Large intestine (tissue), 3 donors: ENCODE measurements around the gene OLR1. TPM values are rescaled to one million over a fixed set of nuclear protein-coding genes. Genes with fewer than 3 reads are reported as not detected.

Experiments
- DNase-seq, 2 donors: peaks; one replicate each; pipeline versions ENCODE4 v3.0.0 to v3.0.0-alpha.2; 2013
- H3K27ac ChIP-seq: one replicate; pipeline ENCODE4 v1.5.1; 2013; ENCODE audit warnings: low read length
- H3K27me3 ChIP-seq: 2 replicates; pipeline ENCODE4 v1.6.1; 2013; ENCODE audit warnings: low read length; ENCODE audit not compliant: control insufficient read depth, insufficient read depth
- H3K36me3 ChIP-seq: 2 replicates; pipeline ENCODE4 v1.6.1; 2013; ENCODE audit warnings: low read length; ENCODE audit not compliant: control insufficient read depth, insufficient read depth
- H3K4me1 ChIP-seq: one replicate; pipeline ENCODE4 v1.6.1; 2013; ENCODE audit warnings: low read length; ENCODE audit not compliant: control insufficient read depth, insufficient read depth
- H3K4me3 ChIP-seq: one replicate; pipeline ENCODE4 v1.5.1; 2013; ENCODE audit warnings: low read length
- H3K9me3 ChIP-seq: one replicate; pipeline ENCODE4 v1.6.1; 2013; ENCODE audit warnings: mild to moderate bottlenecking, low read depth, low read length, moderate library complexity; ENCODE audit not compliant: control insufficient read depth
- WGBS: methylation state at CpG from one replicate; pipeline ENCODE4 v1.1.5; 2013; ENCODE audit warnings: low lambda C conversion rate; ENCODE audit not compliant: insufficient coverage; 5-methylcytosine and 5-hydroxymethylcytosine counted together
- polyA plus RNA-seq: library from polyadenylated mRNA; unstranded; fragments of 120-200 nt; gene quantifications from one replicate; pipeline ENCODE4 v1.2.1, GENCODE V29; 2013

OLR1 gene
- polyA plus RNA-seq, 1 donor, result 2.6 TPM

GRCh38 chr12:10174986-10175614 is 3.2 kb upstream of the OLR1 start:
- no CpG with 5 or more reads among the region's 2 CpGs for WGBS
- no peaks in the 10 kb centered on the region for H3K36me3 ChIP-seq
- no peaks in the 10 kb centered on the region for H3K9me3 ChIP-seq
- peaks cover 12% of the 10 kb centered on the region for H3K4me1 ChIP-seq
- H3K27ac ChIP-seq, result peak overlapping the region; percentile 73
- peak in 1 of 2 donors; percentile 29 for DNase-seq
- H3K27me3 ChIP-seq, result no peaks in the 10 kb centered on the region
- no peak overlapping the region for H3K4me3 ChIP-seq

GRCh38 chr12:10170216-10170615 is 1.7 kb downstream of the OLR1 start:
- H3K27me3 ChIP-seq, result no peaks in the 10 kb centered on the region
- no peak for DNase-seq
- no peak overlapping the region for H3K27ac ChIP-seq
- WGBS, result 57% methylated on average over 1 of the region's 5 CpGs
- H3K9me3 ChIP-seq, result no peaks in the 10 kb centered on the region
- H3K36me3 ChIP-seq, result no peaks in the 10 kb centered on the region
- no peak overlapping the region for H3K4me3 ChIP-seq
- peaks cover 5% of the 10 kb centered on the region for H3K4me1 ChIP-seq

- Histone ChIP-seq H3K27ac (no peak overlapping the region), H3K27me3 (no peaks in the 10 kb centered on the region), H3K9me3 (no peaks in the 10 kb centered on the region), H3K4me1 (no peaks in the 10 kb centered on the region), H3K4me3 (no peak overlapping the region), H3K36me3 (no peaks in the 10 kb centered on the region)
- no peak for DNase-seq
- 63% methylated on average over 1 of the region's 3 CpGs for WGBS
Measured at GRCh38 chr12:10169104-10169503, 2.8 kb downstream of the OLR1 start.

DNA sequence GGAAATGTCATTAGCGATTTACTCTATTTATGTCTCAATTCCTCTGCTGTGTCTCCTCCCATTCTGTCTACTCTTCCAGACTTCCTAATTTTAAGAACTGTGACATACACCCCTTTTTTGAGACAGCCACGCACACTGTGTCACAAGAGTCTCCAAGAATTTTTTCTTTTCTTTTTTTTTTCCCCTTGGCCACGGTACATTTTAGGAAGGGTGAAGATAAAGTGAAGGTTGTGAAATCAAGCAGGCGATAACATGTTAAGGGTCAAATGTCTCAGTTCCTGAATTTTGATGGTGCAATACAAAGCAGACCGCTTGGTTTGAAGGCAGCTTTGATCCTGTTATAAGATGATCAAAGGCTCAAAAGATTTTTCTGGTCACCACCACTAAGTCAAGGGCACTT is 4.3 kb downstream of the OLR1 start:
- no peaks in the 10 kb centered on the region for H3K9me3 ChIP-seq
- H3K36me3 ChIP-seq, result no peaks in the 10 kb centered on the region
- H3K4me1 ChIP-seq, result no peaks in the 10 kb centered on the region
- no peaks in the 10 kb centered on the region for H3K27me3 ChIP-seq
- DNase-seq, result no peak
- no peak overlapping the region for H3K4me3 ChIP-seq
- no peak overlapping the region for H3K27ac ChIP-seq
- 60% methylated on average over 1 of the region's 5 CpGs for WGBS

- no CpG with 5 or more reads among the region's 1 CpG for WGBS
- no peak overlapping the region for H3K27ac ChIP-seq
- no peaks in the 10 kb centered on the region for H3K4me1 ChIP-seq
- no peaks in the 10 kb centered on the region for H3K36me3 ChIP-seq
- H3K27me3 ChIP-seq, result no peaks in the 10 kb centered on the region
- no peaks in the 10 kb centered on the region for H3K9me3 ChIP-seq
- H3K4me3 ChIP-seq, result no peak overlapping the region
- no peak for DNase-seq
Measured at GRCh38 chr12:10165421-10165820, 6.5 kb downstream of the OLR1 start.

GRCh38 chr12:10163084-10163483 is 8.8 kb downstream of the OLR1 start:
- Histone ChIP-seq H3K9me3 (no peaks in the 10 kb centered on the region), H3K27me3 (peaks cover 2% of the 10 kb centered on the region), H3K36me3 (no peaks in the 10 kb centered on the region), H3K4me1 (no peaks in the 10 kb centered on the region), H3K4me3 (no peak overlapping the region), H3K27ac (no peak overlapping the region)
- WGBS, result no CpG with 5 or more reads among the region's 3 CpGs
- DNase-seq, result no peak

DNA sequence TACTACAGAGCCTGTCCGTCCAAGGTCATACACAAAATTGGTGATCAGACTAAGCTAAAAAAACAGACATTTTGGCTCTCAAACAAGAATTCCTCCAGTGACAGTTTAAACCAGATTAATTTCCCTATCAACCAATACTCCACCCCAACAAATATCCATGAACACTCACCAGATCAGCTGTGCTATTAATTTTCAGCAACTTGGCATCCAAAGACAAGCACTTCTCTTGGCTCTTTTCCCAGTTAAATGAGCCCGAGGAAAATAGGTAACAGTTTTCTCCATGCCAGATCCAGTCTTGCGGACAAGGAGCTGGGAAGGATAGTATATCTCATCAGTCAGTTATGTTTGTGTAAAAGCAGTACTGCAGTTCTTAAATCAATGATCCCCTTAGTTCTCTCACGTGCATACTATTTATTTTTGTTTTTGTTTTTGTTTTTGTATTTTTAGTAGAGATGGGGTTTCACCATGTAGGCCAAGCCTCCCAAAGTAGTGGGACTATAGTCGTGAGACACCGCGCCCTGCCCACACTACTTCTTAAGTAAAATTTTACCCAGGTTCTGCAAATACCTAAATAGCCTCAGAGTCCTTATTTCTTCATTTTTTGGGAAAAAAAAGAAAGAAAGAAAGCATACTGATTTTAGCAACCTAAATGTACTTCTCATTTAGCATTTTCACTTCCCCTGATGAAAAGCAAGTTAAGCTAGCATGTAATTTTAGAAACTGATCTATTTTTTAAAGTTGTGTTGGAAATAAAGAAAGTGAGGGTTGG is 11.1 kb downstream of the OLR1 start:
- Histone ChIP-seq H3K9me3 (no peaks in the 10 kb centered on the region), H3K4me1 (no peaks in the 10 kb centered on the region), H3K36me3 (no peaks in the 10 kb centered on the region), H3K4me3 (no peak overlapping the region), H3K27ac (no peak overlapping the region), H3K27me3 (peaks cover 2% of the 10 kb centered on the region)
- DNase-seq, result no peak
- 79% methylated on average over 3 of the region's 7 CpGs for WGBS

DNA sequence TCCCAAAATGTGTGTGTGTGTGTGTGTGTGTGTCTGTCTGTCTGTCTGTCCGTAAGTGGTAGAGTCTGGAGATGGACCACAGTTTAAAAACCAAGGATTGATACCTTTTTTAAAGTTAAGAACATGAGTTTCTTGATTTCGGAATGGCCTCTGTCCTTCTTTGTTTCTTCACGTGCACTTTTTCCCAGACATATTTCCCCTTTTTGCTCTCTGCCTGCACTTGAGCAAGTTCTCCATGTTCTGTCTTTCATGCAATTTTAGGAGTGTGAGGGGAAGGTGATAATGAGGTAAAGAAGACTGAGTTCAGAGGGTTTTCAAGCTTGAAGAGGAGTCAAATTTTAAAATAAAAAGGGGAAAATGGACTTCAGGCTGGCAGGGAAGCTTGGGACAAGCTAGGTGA is 12.7 kb downstream of the OLR1 start:
- no peak for DNase-seq
- H3K27me3 ChIP-seq, result peaks cover 2% of the 10 kb centered on the region
- H3K27ac ChIP-seq, result no peak overlapping the region
- no peaks in the 10 kb centered on the region for H3K4me1 ChIP-seq
- no peaks in the 10 kb centered on the region for H3K36me3 ChIP-seq
- H3K9me3 ChIP-seq, result no peaks in the 10 kb centered on the region
- no peak overlapping the region for H3K4me3 ChIP-seq
- WGBS, result 94% methylated on average over 2 of the region's 3 CpGs

- no peak overlapping the region for H3K4me3 ChIP-seq
- peaks cover 2% of the 10 kb centered on the region for H3K27me3 ChIP-seq
- no peak for DNase-seq
- H3K4me1 ChIP-seq, result peaks cover 3% of the 10 kb centered on the region
- no peaks in the 10 kb centered on the region for H3K9me3 ChIP-seq
- no peak overlapping the region for H3K27ac ChIP-seq
- WGBS, result 100% methylated on average over 2 of the region's 2 CpGs
- no peaks in the 10 kb centered on the region for H3K36me3 ChIP-seq
Measured at GRCh38 chr12:10158406-10158805, 13.5 kb downstream of the OLR1 start.

DNA sequence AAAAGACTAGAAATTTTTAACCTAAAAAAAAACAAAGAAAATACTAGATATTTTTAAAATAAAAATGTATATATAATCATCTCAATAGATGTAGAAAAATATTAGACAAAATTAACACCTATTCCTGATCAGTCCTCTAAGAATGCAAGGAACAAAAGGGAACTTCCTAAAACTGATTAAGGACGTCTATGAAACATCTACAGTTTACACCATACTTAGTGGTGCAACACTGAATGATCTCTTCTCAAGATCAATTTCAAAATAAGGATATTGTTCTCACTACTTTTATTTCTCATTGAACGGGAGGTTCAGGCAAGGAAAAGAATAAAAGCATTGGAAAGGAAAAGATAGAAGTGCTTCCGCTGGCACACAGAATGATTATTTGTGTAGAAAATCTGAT is 16.0 kb downstream of the OLR1 start:
- no peaks in the 10 kb centered on the region for H3K36me3 ChIP-seq

DNA sequence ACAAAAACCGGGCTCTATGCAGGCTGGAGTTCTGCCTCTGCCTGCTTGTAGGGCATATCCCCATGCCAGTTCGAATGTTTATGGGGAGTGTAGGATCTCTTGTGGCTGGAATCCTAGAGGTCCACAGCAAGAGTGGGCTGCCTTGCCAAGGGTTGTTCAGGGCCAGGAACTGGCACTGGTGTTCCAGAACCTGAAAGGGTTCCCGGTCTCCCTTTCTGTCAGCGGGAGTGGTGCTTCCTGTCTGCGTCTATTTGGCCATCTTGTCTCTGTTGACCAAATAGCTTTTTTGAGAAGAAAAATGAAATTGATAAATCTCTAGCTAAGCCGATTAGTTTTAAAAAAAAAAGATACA is 17.8 kb downstream of the OLR1 start:
- 86% methylated on average over 1 of the region's 6 CpGs for WGBS
- Histone ChIP-seq H3K27ac (peak overlapping the region; percentile 65), H3K4me1 (peaks cover 3% of the 10 kb centered on the region), H3K4me3 (peak overlapping the region; percentile 67), H3K9me3 (no peaks in the 10 kb centered on the region), H3K36me3 (no peaks in the 10 kb centered on the region), H3K27me3 (no peaks in the 10 kb centered on the region)
- no peak for DNase-seq

More for the DNA sequence above, 16.0 kb downstream of the OLR1 start:
- Histone ChIP-seq H3K4me1 (peaks cover 3% of the 10 kb centered on the region), H3K27ac (no peak overlapping the region), H3K4me3 (no peak overlapping the region), H3K9me3 (no peaks in the 10 kb centered on the region), H3K27me3 (peaks cover 2% of the 10 kb centered on the region)
- WGBS, result 100% methylated on average over 1 of the region's 3 CpGs
- no peak for DNase-seq
